MG63 (cell line): ENCODE measurements around the gene NIT1. TPM values are rescaled to one million over a fixed set of nuclear protein-coding genes. Genes with fewer than 3 reads are reported as not detected.

Experiments used
- DNase-seq: peaks from one replicate; pipeline ENCODE4 v3.0.0-alpha.2; 2020
- H3K27me3 ChIP-seq: fragments of 250-450 bp; sonication (Bioruptor Pico); 2 replicates; pipeline ENCODE4 v1.5.1; 2020; ENCODE audit warnings: mild to moderate bottlenecking, moderate library complexity
- H3K36me3 ChIP-seq: fragments of 250-450 bp; sonication (Bioruptor Pico); 2 replicates; pipeline ENCODE4 v1.5.1; 2020; ENCODE audit warnings: mild to moderate bottlenecking, moderate library complexity
- H3K4me3 ChIP-seq: fragments of 250-450 bp; sonication (Bioruptor Pico); 2 replicates; pipeline ENCODE4 v1.5.1; 2020; ENCODE audit warnings: mild to moderate bottlenecking, moderate library complexity
- H3K9me3 ChIP-seq: fragments of 250-450 bp; sonication (Bioruptor Pico); 2 replicates; pipeline ENCODE4 v1.5.1; 2020; ENCODE audit warnings: mild to moderate bottlenecking, moderate library complexity
- total RNA-seq: library from RNA; depleted of rRNA; stranded (reverse); fragments of >200 nt; shearing (Covaris generic); gene quantifications from 2 replicates; pipeline ENCODE4 v1.2.3, GENCODE V29; 2014; ENCODE audit warnings: low replicate concordance

Gene NIT1
- total RNA-seq, 1 experiment from 2014 or later, result 14.1 TPM

- Histone ChIP-seq H3K36me3 (peaks cover 75% of the 10 kb centered on the region), H3K9me3 (no peaks in the 10 kb centered on the region), H3K27me3 (no peaks in the 10 kb centered on the region), H3K4me3 (no peak overlapping the region)
- no peak for DNase-seq
These were observed 9.7 kb downstream of the NIT1 start for GRCh38 chr1:161127649-161128048.

DNA sequence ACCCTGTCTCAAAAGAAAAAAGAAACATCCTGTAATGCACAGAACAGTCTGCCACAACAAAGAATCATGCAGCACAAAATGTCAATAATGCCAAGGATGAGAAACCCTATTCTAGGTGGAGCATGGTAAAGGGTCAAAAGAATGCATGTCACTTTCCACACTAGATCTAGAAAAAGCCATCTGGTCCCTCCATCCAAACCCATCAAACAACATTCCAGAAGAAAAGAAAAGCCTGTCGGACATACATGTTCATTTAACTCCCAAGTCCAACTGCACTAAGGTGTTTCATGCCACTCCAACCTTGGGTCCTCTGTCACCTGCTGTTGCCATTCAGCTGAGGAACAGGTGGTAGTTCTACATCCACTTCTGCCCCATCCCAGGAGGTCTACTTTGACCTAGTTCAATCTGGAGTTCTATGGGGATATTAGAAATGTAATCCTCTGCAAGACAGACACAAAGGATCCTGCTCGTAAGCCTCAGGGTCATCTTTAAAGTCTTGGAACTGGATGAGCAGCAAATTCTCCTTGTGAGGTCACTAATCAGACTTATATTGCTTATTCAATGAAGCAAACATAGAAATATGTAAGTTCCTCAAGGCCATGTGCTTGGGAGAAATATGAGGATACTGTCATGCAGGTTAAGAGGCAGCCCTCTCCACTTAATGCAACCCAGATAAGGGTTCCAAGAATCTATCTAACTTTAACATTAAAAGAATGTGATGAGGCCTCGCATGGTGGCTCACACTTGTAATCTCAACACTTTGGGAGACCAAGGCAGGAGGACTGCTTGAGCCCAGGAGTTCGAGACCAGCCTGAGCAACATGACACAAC lies 10.9 kb downstream of the NIT1 start:
- Histone ChIP-seq H3K36me3 (peaks cover 65% of the 10 kb centered on the region), H3K9me3 (no peaks in the 10 kb centered on the region), H3K27me3 (no peaks in the 10 kb centered on the region), H3K4me3 (no peak overlapping the region)
- DNase-seq, result no peak

- Histone ChIP-seq H3K4me3 (no peak overlapping the region), H3K36me3 (peaks cover 57% of the 10 kb centered on the region)
These were observed 12.4 kb downstream of the NIT1 start for GRCh38 chr1:161130266-161130665.

GRCh38 chr1:161131523-161132409 lies 13.9 kb downstream of the NIT1 start:
- H3K4me3 ChIP-seq, result peak overlapping the region; percentile 70
- no peak for DNase-seq
- peaks cover 44% of the 10 kb centered on the region for H3K36me3 ChIP-seq
- H3K9me3 ChIP-seq, result no peaks in the 10 kb centered on the region
- no peaks in the 10 kb centered on the region for H3K27me3 ChIP-seq

More at GRCh38 chr1:161130266-161130665, 12.4 kb downstream of the NIT1 start:
- no peak for DNase-seq
- H3K9me3 ChIP-seq, result no peaks in the 10 kb centered on the region
- no peaks in the 10 kb centered on the region for H3K27me3 ChIP-seq

GRCh38 chr1:161132410-161133219 lies 14.7 kb downstream of the NIT1 start, which contains the start of gene DEDD:
TSS of gene DEDD (minus strand) at chr1:161132667. CDS start at chr1:161124462, 8,205 bp downstream.
- DNase-seq, result peak; percentile 97
- Histone ChIP-seq H3K9me3 (no peaks in the 10 kb centered on the region), H3K4me3 (peak within 1 kb of the TSS; percentile 70), H3K36me3 (peaks cover 38% of the 10 kb centered on the region), H3K27me3 (no peaks in the 10 kb centered on the region)

GRCh38 chr1:161133220-161133740 lies 15.4 kb downstream of the NIT1 start:
- H3K9me3 ChIP-seq, result no peaks in the 10 kb centered on the region
- no peak for DNase-seq
- peak overlapping the region; percentile 70 for H3K4me3 ChIP-seq
- H3K36me3 ChIP-seq, result peaks cover 32% of the 10 kb centered on the region
- H3K27me3 ChIP-seq, result no peaks in the 10 kb centered on the region

- DNase-seq, result no peak
- Histone ChIP-seq H3K4me3 (no peak overlapping the region), H3K27me3 (no peaks in the 10 kb centered on the region), H3K9me3 (no peaks in the 10 kb centered on the region), H3K36me3 (peaks cover 6% of the 10 kb centered on the region)
These were observed 20.0 kb downstream of the NIT1 start for GRCh38 chr1:161137881-161138280.

DNA sequence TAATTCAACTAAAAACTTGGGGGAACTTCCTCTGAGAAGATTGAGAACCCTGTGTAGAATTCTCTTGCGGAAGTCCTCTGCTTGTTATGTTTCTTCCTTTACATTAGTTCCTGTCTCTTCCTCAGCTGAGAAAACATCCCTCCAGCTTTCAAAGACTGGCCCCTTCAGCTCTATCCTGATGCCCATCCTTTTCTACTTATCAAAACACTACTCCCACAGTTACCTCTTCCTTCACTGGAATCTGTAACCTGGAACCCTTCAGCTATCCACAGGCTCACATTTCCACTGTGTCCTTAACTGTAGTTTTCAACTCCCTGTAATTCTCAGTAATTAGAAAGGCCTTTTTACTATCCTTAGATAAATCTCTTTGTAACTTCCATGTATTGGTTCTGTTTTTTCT lies 20.5 kb downstream of the NIT1 start:
- Histone ChIP-seq H3K27me3 (no peaks in the 10 kb centered on the region), H3K9me3 (no peaks in the 10 kb centered on the region), H3K4me3 (no peak overlapping the region), H3K36me3 (peaks cover 6% of the 10 kb centered on the region)
- DNase-seq, result no peak

DNA sequence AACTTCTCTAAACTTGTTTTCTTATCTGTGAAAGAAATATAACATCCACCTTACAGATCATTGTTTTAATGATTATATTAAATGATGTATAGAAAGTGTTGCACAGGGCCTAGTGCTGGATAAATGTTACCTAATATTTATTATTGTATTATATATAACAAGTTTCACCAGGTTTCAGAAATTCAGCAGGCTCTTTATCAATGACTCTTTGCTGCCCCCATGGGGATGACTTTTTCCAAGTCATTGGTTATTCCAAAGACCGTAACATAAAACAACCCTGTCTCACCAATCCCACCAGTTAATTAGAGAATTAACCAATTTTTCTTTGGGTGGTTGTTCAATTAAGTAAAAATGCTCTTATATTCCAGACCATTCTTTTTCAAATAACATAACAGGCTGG lies 21.9 kb downstream of the NIT1 start:
- no peaks in the 10 kb centered on the region for H3K27me3 ChIP-seq
- no peak for DNase-seq
- no peak overlapping the region for H3K4me3 ChIP-seq
- peaks cover 2% of the 10 kb centered on the region for H3K36me3 ChIP-seq
- no peaks in the 10 kb centered on the region for H3K9me3 ChIP-seq

DNA sequence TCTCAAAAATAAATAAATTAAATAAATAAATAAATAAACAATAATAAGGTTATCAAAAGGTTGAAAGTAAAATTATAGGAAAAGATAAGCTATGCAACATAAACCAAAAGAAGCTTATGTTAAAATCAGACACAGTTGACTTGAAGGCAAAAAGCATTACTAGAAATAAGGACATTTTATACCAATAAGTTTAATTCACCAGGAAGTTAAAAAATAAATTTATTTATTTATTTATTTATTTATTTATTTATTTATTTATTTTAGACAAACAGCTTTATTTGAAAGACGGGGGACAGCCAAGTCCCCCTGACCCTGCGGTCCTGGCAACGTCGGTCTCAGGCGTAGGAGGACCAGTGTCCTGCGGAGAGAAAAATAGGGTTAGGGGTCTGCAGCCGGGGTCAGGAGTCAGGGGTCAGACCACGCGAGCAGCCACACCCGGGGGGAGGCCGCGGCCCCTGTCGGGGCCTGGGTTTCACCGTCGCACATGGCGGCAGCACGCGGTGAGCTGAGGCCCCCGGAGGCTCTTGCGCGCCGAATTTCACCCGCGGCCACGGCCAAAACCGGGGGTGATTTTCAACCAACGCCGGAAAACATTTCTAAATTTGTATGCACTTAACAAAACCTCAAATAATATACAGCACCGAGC lies 23.0 kb downstream of the NIT1 start:
- Histone ChIP-seq H3K9me3 (no peaks in the 10 kb centered on the region), H3K36me3 (no peaks in the 10 kb centered on the region), H3K4me3 (no peak overlapping the region), H3K27me3 (no peaks in the 10 kb centered on the region)
- DNase-seq, result no peak

DNA sequence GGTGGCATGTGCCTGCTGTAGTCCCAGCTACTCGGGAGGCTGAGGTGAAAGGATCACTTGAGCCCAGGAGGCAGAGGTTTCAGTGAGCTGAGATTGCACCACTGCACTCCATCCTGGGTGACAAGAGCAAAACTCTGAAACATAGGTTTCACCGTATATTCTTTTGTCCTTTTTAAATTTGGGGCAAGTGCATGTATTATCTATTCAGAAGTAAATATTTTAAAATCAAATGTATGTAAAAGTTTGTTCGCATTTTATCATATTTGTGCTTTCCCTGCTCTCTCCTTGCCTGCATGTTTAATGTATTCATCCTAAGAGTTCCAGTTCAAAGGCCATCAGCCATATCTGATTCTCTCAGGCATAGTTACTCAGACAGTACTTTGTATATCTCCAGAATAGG lies 27.9 kb downstream of the NIT1 start:
- H3K27me3 ChIP-seq, result no peaks in the 10 kb centered on the region
- H3K36me3 ChIP-seq, result no peaks in the 10 kb centered on the region
- H3K9me3 ChIP-seq, result no peaks in the 10 kb centered on the region
- no peak for DNase-seq
- H3K4me3 ChIP-seq, result no peak overlapping the region

DNA sequence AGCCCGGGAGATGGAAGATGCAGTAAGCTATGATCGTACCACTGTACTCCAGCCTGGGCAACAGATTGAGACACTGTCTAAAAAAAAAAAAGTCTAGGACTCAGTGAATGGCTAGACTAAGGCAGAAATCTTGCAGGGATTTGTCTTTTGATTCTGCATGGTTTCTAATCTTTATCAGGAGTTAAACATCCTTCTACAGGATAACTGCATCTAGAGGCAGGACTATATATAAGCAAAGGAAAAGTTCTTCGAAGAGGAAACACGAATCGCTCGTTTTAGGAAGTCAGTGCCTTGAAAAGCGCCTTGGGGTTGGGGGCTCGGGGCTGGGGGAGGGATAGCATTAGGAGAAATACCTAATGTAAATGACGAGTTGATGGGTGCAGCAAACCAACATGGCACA lies 35.3 kb downstream of the NIT1 start:
- no peaks in the 10 kb centered on the region for H3K27me3 ChIP-seq
- peaks cover 15% of the 10 kb centered on the region for H3K36me3 ChIP-seq
- H3K9me3 ChIP-seq, result no peaks in the 10 kb centered on the region
- peak overlapping the region; percentile 73 for H3K4me3 ChIP-seq
- no peak for DNase-seq

- H3K27me3 ChIP-seq, result no peaks in the 10 kb centered on the region
- peak within 1 kb of the TSS; percentile 73 for H3K4me3 ChIP-seq
- DNase-seq, result peak; percentile 85
- no peaks in the 10 kb centered on the region for H3K9me3 ChIP-seq
- H3K36me3 ChIP-seq, result peaks cover 20% of the 10 kb centered on the region
These were observed 35.9 kb downstream of the NIT1 start, which contains the start of gene UFC1 for GRCh38 chr1:161153682-161154337. TSS of gene UFC1 (plus strand) at chr1:161153978. CDS start at chr1:161153998, 20 bp downstream.

GRCh38 chr1:161157867-161158266 lies 40.0 kb downstream of the NIT1 start:
- no peaks in the 10 kb centered on the region for H3K27me3 ChIP-seq
- no peaks in the 10 kb centered on the region for H3K9me3 ChIP-seq
- H3K36me3 ChIP-seq, result peaks cover 45% of the 10 kb centered on the region
- H3K4me3 ChIP-seq, result no peak overlapping the region
- no peak for DNase-seq

GRCh38 chr1:161158316-161159010 lies 40.6 kb downstream of the NIT1 start:
- DNase-seq, result no peak
- Histone ChIP-seq H3K27me3 (no peaks in the 10 kb centered on the region), H3K4me3 (peak overlapping the region; percentile 88), H3K36me3 (peaks cover 51% of the 10 kb centered on the region), H3K9me3 (no peaks in the 10 kb centered on the region)
